Subcutaneous adipose tissue (tissue), 4 donors: Measurements from ENCODE around the gene ANO4. TPM values are rescaled to one million over a fixed set of nuclear protein-coding genes. Genes with fewer than 3 reads are reported as not detected.

Source experiments
- total RNA-seq, 4 donors: library from RNA; depleted of rRNA; stranded (reverse); fragments of >200 nt; gene quantifications; one replicate each; pipeline ENCODE4 v1.1.0, GENCODE V29; 2016
- TF ChIP-seq, protein P1 (sequence below): fragments of 450-650 bp; IDR thresholded peaks from one replicate; pipeline ENCODE4 v1.5.1; 2016; ENCODE audit warnings: low read depth, mild to moderate bottlenecking, control low read depth, antibody characterized with exemption, moderate library complexity

Gene ANO4
- total RNA-seq, 4 donors from 2014 or later: 0.22 to 0.82 TPM; not detected in 2

DNA sequence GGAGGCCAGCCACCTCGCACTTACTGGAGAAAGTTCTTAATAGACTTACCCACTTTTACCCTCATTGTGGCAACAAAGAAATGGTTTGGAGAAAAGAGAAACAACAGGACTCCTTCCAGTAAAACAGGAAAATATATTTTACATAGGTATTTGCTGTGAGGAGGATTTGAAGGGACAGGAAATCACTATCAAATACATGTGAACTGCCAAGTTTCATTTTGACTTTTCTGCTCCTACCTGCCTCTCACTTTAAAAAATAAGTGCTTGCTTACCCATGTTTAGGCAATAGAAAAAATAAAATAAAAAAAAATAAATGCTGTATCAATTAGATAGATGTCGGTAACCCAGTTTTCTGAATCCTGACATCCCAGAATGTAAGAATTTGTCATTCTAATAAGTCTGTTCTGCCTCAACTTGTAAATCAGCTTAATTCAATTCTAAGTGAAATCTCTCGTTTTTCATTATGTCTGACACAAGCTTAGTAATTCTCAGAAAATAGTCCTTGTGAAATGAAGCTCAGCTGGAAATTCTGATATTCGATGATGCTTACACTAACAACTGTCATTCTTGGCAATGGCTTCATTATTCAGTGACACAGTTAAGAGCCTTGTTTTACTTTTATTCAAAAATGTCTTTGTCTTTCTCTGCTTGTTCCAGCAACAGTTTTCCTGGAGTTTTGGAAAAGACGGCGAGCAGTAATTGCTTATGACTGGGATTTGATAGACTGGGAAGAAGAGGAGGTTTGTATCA, 284.1 kb downstream of the ANO4 start:
- TF ChIP-seq, protein P1, sequence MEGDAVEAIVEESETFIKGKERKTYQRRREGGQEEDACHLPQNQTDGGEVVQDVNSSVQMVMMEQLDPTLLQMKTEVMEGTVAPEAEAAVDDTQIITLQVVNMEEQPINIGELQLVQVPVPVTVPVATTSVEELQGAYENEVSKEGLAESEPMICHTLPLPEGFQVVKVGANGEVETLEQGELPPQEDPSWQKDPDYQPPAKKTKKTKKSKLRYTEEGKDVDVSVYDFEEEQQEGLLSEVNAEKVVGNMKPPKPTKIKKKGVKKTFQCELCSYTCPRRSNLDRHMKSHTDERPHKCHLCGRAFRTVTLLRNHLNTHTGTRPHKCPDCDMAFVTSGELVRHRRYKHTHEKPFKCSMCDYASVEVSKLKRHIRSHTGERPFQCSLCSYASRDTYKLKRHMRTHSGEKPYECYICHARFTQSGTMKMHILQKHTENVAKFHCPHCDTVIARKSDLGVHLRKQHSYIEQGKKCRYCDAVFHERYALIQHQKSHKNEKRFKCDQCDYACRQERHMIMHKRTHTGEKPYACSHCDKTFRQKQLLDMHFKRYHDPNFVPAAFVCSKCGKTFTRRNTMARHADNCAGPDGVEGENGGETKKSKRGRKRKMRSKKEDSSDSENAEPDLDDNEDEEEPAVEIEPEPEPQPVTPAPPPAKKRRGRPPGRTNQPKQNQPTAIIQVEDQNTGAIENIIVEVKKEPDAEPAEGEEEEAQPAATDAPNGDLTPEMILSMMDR: no peak

GRCh38 chr12:101082706-101083105, 288.1 kb downstream of the ANO4 start:
- TF ChIP-seq, protein P1: no peak

DNA sequence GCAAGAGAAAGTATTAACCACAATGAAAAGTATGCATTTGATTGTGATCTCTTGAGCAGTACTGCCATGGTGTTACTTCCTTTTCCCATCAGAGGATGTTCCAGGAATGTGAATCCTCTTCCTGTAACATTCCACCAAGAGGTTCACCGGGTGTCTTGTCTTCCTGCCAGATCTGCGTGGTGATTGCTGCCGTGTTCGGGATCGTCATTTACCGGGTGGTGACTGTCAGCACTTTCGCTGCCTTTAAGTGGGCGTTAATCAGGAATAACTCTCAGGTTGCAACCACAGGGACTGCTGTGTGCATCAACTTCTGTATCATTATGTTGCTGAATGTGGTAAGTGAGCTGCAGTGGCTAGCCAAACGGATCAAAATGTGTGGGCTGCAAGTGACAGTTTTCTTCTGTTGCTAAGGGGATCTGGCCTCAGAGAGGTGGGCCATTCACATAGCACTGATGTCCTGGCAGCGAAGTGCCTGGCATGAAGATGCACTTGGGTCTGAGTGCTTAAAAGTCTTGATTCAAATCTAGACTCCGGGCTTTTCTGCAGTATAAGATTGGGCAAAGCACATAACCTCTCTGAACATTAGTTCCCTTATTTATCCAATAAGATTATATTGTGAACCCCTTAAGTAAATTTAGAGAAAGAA, 292.0 kb downstream of the ANO4 start:
- TF ChIP-seq, protein P1: no peak

DNA sequence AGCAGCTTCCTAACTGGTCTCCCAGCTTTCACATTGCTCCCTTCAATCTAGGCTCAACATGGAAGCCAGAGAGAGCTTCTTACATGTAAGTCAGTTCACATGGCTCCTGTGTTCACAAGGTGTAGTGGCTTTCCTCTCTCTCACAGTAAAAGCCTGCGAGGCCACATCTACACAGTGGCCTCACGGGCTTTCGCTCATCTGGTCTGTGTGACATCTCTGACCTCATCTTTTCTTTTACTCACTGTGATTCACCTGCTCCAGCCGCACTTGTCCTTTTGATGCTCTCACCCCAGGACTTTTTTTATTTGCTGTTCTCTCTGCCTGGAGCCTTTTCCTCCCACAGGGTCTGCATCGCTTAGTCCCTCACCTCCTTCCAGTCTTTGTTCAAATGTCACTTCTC, 293.3 kb downstream of the ANO4 start:
- TF ChIP-seq, protein P1: no peak

DNA sequence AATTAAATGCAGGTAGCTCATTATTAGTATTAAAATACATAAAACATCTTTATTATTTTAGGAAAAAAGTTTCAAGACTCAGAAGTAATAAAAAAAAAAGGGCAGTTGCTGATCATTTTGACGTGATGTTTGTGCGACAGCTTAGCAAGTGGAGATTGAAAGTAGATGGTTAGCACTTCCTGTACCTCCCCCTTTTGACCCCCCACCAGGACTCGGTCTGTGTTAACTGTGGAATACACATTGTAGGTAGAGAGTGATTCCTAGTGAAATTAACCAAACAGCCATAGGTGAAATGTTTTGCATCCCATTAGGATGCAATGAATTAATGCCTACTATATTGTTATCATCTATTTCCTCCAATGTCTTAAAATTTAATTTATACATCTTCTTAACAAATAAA, 294.7 kb downstream of the ANO4 start:
- TF ChIP-seq, protein P1: no peak

- TF ChIP-seq, protein P1: no peak
These were observed 303.4 kb downstream of the ANO4 start for GRCh38 chr12:101097829-101098580.
